ENCODE results near the gene C4orf33.
A peak's percentile ranks its signal among the peaks of the same experiment; 100 is the strongest.

Gene C4orf33

GRCh38 chr4:129077326-129077725 is 18.6 kb upstream of the C4orf33 start:
- Histone ChIP-seq H3K27me3 (replicated peaks; ENCODE audit: control insufficient read depth, insufficient read depth, low read length) (no peaks in the 10 kb centered on the region), H3K4me3 (replicated peaks; ENCODE audit: low read depth, low read length) (no peak overlapping the region), H3K36me3 (ENCODE audit: control insufficient read depth, insufficient read depth, low read length) (peaks cover 10% of the 10 kb centered on the region)
- DNase-seq (ENCODE audit: extremely low read depth, insufficient read length): no peak
- TF ChIP-seq CTCF (IDR thresholded peaks at IDR 0.05; ENCODE audit: insufficient read depth, low read length, poor library complexity, severe bottlenecking): no peak

GRCh38 chr4:129080129-129080528 is 15.8 kb upstream of the C4orf33 start:
- Histone ChIP-seq H3K36me3 (ENCODE audit: control insufficient read depth, insufficient read depth, low read length) (peaks cover 10% of the 10 kb centered on the region), H3K27me3 (replicated peaks; ENCODE audit: control insufficient read depth, insufficient read depth, low read length) (no peaks in the 10 kb centered on the region), H3K4me3 (replicated peaks; ENCODE audit: low read depth, low read length) (no peak overlapping the region)
- no peak for TF ChIP-seq CTCF (IDR thresholded peaks at IDR 0.05; ENCODE audit: insufficient read depth, low read length, poor library complexity, severe bottlenecking)
- no peak for DNase-seq (ENCODE audit: extremely low read depth, insufficient read length)

- H3K4me3 ChIP-seq (replicated peaks; ENCODE audit: low read depth, low read length): no peak overlapping the region
- DNase-seq (ENCODE audit: extremely low read depth, insufficient read length): no peak
- TF ChIP-seq CTCF (IDR thresholded peaks at IDR 0.05; ENCODE audit: insufficient read depth, low read length, poor library complexity, severe bottlenecking): no peak
- peaks cover 10% of the 10 kb centered on the region for H3K36me3 ChIP-seq (ENCODE audit: control insufficient read depth, insufficient read depth, low read length)
- no peaks in the 10 kb centered on the region for H3K27me3 ChIP-seq (replicated peaks; ENCODE audit: control insufficient read depth, insufficient read depth, low read length)
Measured at GRCh38 chr4:129082302-129082701, 13.7 kb upstream of the C4orf33 start.

- no peaks in the 10 kb centered on the region for H3K27me3 ChIP-seq (replicated peaks; ENCODE audit: control insufficient read depth, insufficient read depth, low read length)
- DNase-seq (ENCODE audit: extremely low read depth, insufficient read length): no peak
- no peak for TF ChIP-seq CTCF (IDR thresholded peaks at IDR 0.05; ENCODE audit: insufficient read depth, low read length, poor library complexity, severe bottlenecking)
Measured at GRCh38 chr4:129085472-129085871, 10.5 kb upstream of the C4orf33 start.

GRCh38 chr4:129087516-129087915 is 8.4 kb upstream of the C4orf33 start:
- no peaks in the 10 kb centered on the region for H3K27me3 ChIP-seq (replicated peaks; ENCODE audit: control insufficient read depth, insufficient read depth, low read length)
- H3K36me3 ChIP-seq (ENCODE audit: control insufficient read depth, insufficient read depth, low read length): no peaks in the 10 kb centered on the region; the same call in 1 of the 2 replicates
- DNase-seq (ENCODE audit: extremely low read depth, insufficient read length): no peak
- TF ChIP-seq CTCF (IDR thresholded peaks at IDR 0.05; ENCODE audit: insufficient read depth, low read length, poor library complexity, severe bottlenecking): no peak
- H3K4me3 ChIP-seq (replicated peaks; ENCODE audit: low read depth, low read length): no peak overlapping the region

More at GRCh38 chr4:129085472-129085871, 10.5 kb upstream of the C4orf33 start:
- H3K36me3 ChIP-seq (ENCODE audit: control insufficient read depth, insufficient read depth, low read length): peaks cover 2% of the 10 kb centered on the region
- no peak overlapping the region for H3K4me3 ChIP-seq (replicated peaks; ENCODE audit: low read depth, low read length)

GRCh38 chr4:129092631-129093190 is 3.2 kb upstream of the C4orf33 start:
- no peak for DNase-seq (ENCODE audit: extremely low read depth, insufficient read length)
- peak overlapping the region; percentile 88 for H3K4me3 ChIP-seq (replicated peaks; ENCODE audit: low read depth, low read length)
- no peaks in the 10 kb centered on the region for H3K27me3 ChIP-seq (replicated peaks; ENCODE audit: control insufficient read depth, insufficient read depth, low read length)
- no peak for TF ChIP-seq CTCF (IDR thresholded peaks at IDR 0.05; ENCODE audit: insufficient read depth, low read length, poor library complexity, severe bottlenecking)
- H3K36me3 ChIP-seq (ENCODE audit: control insufficient read depth, insufficient read depth, low read length): no peaks in the 10 kb centered on the region
